Stimulated activated CD4-positive, alpha-beta T cell treated with anti-CD3 and anti-CD28 coated beads, Interleukin-1b, Interleukin-23, amount 100 ng/mL, for 48 hours (primary cell): Measurements from ENCODE around the gene B4GALT3.

Source experiments
- DNase-seq: peaks from one replicate; pipeline ENCODE4 v3.0.0-alpha.2; 2020

Gene B4GALT3

DNA sequence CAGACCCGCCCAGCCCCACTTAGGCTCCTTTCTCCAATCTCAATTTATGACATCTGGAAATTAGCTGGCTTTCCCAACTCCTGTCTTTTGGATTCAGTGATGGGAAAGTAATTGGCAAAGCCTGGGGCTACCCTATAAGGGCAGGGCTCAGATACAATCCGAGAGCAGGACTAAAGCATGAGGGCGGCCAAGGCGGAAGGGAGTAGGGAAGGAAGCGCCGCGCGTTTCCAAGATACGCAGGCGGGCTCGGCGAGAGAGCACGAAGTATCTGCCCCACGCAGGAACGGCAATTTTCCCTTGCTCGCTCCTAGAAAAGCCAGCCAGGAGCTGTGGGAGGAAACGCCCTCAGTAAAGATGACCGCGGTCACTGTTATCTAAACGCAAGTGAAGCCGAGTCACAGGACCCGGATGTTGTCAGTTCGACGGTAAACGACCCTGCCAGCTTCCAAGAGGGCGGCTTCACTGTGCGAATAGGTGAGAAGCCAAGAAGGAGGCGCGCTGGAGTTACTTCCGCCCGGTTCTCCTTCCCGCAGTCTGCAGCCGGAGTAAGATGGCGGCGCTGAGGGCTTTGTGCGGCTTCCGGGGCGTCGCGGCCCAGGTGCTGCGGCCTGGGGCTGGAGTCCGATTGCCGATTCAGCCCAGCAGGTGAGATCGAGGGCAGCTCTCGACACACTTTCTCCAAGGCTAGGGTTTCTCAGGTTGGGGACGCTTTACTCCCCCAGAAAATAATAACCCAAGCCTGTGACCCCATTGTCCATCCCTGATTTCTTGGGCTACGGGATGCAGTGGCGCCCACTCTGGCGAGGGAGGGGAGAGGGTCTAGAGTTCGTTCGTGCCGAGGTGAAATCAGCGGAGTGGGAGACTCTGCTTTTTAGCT lies 24.8 kb upstream of the B4GALT3 start, which contains the start of gene NDUFS2:
NDUFS2 (plus strand) TSS at position 532 of the 877 bp plus-strand sequence; CDS start at position 551, 19 bp downstream.
- peak; percentile 97 for DNase-seq

DNA sequence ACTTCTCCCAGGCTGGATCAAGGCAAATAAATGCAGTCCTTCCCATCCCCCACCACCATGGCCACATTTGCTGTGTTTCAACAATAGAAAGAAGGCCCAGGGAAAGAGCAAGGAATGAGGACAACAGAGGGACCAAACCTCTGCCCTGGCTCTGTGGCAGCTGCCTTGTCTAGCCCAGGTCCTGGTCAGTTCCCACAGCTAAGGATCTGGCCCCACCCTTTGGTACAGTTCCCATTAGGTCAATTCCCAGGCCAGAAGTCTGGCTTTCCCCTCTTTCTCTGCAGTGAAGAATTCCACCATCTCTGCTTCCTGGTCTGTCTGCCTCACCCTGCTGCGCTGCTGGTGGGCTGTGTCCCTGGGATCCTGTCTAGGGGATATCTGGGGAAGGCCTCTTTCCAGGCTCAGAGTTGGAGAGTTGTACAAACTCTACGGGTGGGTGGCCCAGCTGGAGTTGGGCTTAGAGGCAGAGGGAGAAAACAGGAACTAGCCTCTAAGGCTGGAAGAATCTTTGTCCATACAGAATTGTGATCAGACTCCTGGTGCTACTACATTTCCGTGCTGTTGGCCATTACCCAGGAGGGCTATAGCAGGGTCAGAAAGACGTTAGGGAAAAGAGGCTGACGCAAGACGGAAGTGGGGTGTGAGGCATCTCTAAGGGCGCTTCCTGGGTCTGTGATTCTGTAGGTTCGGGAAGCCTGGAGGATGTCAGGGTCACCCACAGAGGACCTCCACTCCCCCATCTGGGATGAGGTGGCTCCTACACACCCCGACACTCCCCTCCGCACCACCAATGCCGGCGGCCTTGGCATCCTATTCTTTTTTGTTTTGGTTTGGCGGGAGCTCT lies 23.9 kb upstream of the B4GALT3 start:
- no peak for DNase-seq

DNA sequence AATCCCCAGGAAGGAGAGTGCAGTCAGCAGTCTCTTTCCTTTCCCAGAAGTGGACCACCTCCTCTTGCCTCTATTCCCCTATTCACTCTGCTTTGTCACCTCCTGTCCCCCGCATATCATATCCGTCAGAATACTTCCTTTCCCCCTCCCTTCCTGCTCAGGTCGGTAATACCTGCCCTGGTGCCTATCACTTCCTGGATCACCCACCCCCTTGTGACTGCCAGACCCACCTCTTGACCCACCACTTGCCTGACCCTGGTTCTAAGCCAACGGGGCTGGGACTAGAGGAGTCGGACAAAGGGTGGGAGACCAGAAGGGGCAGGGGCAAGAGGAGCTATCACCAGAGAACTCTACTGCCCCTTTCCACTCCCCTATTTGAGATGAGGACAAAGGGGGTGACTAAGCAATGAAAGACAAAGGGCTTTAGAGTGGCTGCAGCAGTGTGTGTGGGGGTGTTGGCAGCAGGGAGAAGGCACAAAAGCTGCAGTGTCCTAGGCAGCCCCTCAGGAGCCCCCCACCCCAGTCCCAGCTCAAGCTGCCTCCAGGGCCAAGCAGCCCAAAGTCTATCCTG lies 23.2 kb upstream of the B4GALT3 start:
- DNase-seq, result no peak

DNA sequence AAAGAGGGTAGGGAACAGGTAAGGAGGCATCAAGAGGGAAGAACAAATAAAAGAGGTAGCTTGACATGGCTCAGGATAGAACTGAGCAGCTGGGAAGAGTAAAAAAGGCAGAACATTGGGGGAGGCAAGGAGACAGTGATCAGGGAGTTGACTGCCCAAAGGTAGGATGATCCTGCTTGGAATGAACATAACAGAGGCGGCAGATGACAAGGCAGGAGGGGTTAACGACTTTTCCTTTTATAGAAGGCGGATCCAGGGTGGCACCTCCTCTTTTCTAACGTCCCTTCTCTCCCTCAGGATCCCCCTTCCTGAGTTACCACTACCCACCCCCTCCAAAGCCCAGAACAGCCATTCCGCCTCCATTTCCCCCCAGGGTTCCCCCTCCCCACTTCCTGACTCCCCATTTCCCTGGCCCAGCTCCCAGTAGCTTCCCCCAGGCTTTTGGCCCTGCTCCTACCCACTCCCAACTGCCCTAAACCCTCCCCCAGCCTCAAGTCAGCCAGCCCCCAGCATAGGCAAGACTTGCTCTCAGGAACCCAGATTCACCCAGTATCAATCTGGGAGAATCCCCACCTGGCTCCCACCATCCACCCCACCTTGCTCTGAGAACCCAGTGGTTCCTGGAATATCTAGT lies 22.3 kb upstream of the B4GALT3 start:
- no peak for DNase-seq

DNA sequence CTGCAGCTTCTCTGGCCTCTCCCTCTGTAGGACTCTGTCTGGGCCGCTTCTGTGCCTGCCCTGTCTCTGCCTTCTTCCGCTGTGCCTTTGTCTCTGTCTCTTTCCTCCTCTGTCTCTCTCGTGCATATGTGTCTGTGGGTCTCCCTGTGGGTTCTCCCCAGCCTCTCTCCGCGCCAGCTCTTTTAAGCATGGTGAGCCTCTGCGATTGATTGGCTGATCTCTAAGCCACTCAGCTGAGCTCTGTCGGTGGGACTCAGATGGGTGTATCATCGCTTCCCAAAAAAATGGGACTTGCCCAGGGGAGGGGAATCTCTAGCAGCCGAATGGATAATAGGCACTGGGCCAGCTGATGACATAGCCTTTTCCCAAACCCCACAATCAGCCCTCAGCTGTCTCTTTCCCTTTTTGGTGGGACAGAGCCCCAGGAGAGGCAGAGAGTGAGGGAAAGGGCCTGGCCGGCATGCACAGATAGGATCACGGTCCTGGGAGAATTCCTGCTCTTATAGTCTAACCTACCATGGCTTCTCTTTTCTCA lies 21.7 kb upstream of the B4GALT3 start, which contains the start of gene ADAMTS4:
ADAMTS4 (minus strand) TSS at position 158 of the 535 bp plus-strand sequence. CDS start 427 bp downstream, outside the sequence.
- DNase-seq, result no peak

DNA sequence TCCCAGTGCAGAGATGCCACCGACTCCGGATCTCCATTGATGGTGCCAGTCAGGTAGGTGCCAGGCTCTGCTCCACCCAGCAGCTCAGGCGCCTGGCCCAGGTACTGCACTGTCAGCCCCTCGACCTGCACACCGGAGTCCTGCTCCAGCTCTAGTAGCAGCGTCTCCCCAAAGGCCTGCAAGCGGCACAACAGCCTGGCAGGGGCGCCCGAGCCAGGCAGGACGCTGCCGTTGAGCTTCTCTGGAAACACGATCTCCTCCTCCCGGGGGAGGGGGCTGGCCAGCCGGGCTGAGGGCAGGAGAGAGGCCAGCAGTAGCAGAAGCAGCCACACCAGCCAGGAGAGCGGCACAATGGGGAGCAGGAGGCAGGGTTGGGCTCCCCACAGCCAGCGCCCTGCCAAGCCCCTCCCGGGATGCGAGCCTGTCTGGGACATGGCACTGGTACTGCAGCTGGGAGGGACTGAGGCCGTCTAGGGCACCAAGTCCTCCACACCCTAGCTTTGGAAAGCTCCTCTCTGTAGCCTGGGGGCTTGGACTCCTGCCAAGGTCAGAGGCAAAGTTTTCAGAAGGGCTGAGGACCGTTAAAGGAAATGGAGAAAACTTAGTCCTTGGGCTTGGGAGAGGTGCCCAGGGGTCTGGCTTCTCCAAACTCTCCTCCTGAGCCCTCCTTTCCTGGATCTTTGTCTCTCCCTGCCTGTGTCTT lies 21.0 kb upstream of the B4GALT3 start:
- DNase-seq, result no peak

DNA sequence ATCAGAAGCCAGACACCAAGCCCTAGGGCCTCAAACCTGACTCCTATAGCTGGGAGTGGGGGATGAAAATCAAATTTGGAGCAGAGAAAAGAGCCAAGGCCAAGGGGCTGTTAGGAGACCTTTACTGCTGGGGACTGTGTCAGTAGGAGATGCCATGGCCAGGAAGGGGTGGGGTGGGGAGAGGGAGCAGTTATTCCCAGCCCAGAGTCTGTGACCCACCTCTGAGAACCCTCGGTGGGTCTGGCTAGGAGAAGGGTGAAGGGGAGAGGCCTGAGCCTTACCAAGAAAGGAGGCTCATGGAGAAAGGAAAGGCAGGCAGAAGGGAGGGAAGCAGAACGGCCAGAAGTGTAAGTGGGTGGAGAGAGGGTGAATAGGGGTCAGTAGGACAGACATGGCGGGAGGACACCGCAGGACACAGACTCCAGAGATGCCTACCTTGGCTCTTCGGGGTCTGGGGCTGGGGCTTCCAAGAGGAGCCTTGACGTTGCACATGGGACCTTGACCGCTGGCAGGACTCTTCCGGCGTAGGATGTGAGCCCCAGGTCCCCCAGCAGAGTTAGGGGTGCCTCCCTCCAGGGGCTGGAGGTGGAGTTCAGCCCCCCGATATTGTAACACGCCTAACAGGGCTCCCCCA lies 20.4 kb upstream of the B4GALT3 start:
- DNase-seq, result no peak

DNA sequence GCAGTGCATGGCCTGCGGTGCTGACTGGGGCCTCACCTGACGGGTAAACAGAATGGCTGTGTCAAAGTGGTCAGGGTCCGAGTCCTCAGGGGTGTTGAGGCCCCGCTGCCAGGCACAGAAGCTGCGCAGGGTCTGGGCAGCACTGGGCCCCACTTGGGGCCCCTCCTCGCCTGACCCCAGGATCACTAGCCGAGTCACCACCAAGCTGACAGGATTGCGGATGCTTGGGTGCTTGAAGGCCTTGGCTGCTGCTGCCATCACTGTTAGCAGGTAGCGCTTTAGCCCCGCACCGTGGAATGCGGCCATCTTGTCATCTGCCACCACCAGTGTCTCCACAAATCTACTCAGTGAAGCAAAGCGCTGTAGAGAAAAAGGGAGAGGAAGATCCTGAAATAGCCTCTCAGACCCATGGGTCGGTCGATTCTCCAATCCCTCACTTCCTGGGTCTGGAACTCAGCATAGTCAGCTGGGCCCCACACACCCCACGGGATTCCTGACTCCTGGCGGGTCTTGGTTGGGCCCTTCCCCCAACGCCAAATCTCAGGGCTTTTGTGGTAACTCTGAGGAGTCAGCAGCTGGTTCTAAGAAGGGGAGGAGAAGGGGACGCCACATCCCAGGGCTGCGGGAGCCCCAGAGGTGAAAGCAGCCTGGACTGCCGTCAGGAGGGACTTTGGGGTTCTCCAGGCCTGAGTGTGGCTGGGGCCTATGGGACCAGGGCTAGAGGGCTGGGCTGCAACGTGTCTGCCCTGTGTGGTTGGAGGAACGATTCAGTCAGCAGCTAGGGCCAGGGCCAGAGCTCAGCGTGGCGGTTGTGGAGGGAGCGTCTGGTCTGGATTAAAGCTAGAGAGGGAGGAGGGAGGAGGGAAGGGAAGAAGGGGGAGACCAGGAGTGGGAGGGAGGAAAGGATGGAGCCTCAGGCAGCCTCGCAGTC lies 19.5 kb upstream of the B4GALT3 start:
- DNase-seq, result no peak

DNA sequence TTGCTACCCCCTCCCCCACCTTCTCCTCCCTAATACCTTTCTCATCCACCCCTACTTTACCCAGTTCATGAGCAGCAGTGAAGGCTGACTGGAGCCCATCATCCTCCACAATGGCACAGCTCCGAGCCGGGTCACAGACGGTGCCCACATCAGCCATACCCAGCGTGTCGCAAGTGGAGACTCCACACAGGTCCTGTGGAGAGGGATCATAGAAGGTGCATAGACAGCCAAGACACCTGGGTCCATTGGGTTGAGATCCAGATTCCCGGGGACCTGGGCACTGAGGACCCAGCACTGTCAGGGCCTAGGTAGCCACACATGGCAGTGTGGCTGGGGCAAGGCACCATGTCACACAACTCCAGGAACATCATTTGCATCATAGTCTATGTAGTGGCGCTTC lies 18.8 kb upstream of the B4GALT3 start:
- no peak for DNase-seq

DNA sequence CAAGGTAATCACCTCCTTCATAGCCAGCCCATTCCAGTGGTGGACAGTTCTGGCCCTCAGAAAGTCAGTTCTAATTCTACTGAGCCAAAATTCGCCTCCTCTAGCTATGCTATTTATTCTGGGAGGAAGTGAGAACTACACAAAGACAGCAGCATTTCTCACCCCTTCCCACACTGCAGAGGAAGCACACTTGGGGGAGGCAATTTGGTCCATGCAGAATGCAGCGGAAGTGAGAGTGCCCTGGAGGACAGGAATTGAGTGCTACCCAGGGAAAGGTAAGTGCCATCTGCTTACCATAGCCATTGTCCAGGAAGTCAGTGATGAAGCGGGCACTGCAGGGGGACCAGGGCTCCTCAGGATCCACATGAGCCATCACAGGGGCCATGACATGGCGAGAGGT lies 17.9 kb upstream of the B4GALT3 start:
- DNase-seq, result no peak

DNA sequence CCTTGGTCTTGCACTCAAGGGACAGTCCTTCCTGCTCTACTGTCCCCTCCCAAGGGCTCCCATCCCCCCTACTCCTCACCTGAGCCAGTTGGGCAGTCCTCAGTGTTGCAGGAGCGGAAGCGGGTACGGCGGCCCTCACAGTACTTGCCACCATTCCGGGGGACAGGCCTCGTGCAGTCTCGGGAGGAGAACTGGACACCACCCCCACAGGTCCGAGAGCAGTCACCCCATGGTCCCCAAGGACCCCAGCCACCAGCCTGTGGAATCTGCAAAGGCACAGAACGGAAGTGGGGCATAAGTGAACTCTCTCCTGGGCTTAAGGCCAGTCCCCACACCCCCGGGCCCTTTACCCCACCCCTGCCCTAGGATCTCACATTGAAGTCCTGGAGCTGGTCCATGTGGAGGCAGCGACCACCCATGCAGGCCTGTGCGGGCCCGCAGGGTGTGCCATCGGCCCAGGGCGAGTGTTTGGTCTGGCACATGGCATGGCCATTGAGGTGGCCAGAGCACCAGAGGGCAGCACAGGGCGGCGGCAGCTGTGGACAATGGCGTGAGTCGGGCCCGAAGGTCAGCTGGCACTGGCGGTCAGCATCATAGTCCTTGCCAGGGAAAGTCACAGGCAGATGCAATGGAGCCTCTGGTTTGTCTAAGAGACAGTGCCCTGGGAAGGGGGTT lies 16.4 kb upstream of the B4GALT3 start:
- DNase-seq, result no peak

DNA sequence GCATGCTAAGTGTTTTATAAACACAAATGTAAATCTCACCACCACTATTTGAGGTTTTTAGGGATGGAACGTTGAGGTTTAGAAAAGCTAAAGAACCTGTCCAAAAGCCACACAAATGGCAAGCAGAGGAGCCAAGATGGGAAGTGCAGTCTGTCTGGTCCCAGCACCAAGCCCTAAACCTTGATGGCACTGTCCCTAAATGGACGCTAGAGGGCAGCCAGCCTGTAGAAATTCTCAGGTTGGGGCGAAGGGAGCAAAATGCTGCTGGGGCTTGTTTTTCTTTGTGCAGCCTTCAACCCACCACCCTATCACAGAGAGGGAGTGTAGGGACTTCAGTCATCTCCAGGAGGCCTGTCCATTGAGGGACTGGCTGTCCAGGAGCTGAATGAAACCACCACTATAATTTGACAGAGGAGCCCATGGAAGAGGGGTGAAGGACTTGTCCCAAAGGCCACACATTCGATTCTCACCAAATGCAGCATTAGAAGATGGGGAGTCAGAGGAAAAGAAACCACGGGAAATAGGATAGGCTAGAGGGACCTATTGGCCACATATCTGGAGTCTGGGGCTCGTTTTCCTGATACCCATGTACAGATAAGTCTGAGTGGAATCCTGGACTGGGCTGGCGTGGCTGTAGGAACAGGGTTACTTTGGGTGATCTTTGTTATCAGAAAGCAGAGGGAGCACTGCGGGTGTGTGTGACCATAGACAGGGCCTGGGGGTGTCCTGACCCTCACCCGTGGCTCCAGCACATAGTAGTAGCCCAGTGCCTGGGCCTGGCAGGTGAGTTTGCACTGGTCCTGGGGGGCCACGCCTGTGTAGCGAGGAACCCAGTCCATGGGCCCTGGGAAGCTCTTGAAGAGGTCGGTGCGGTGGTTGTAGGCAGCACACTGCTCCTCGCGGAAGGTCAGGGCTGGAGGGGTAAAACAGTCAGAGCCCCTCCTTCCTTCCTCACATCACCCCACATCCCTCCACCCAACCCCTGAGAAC lies 15.5 kb upstream of the B4GALT3 start:
- DNase-seq, result peak; percentile 69

DNA sequence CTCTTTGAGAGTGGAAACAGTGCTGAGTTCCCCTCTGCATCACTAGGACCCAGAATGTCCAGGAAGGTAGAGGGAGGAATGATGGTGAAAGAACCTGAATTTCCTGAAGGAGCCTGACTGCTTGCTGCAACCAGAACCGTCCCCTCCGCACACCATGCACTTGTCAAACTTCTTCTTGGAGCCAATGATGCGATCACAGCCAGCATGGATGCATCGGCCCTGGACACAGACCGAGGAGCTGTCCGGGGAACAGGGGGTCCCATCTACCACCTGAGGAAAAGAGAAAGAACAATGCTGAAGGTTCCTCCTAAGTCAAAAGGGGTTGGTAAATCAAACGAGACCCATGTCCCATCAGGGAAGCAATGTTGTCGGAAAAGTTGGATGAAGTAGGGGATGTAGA lies 14.7 kb upstream of the B4GALT3 start:
- DNase-seq, result no peak

DNA sequence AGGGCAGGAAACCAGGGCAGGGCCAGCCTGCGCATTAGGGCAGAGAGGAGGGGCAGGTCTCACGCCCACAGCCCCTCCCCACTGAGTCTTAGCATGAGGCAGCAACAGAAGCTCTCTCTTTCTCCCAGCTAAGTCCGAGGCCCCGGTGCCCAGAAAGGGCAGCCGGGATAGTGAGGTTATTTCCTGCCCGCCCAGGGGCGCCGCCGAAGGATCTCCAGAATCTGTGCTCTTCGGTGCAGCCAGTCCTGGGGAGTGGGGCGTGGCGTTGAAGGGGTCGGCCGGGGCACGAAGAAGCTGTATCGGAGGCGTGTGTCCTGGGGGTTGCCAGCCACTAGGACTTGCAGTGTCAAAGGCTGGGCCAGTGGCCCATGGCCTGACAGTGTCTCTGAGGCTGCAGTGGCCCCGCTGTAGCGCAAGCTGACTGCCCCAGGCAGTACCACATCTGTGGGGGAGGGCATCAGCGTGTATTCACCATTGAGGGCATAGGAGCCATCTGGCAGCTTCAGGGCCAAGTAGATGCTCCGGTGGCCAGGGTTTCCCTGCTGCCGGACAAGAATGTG lies 13.7 kb upstream of the B4GALT3 start:
- DNase-seq, result no peak

DNA sequence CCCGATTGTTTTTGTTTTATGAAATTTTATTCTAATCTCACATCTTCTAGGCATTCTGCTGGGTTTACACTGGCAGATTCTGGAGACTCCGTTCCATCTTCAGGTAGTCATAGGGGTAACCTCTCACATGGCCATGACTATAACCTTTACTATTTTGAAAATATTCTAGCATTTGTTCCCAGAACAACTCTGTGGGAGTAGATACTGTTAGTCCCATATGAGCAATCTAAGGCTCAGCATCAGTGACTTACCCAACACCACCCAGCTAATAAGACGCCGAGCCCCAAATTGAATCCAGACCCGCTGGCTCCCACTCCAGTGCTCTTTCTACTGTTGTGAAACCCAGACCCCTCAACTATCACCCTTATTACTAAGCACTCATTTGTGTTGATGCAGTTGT lies 11.7 kb upstream of the B4GALT3 start:
- DNase-seq, result no peak

DNA sequence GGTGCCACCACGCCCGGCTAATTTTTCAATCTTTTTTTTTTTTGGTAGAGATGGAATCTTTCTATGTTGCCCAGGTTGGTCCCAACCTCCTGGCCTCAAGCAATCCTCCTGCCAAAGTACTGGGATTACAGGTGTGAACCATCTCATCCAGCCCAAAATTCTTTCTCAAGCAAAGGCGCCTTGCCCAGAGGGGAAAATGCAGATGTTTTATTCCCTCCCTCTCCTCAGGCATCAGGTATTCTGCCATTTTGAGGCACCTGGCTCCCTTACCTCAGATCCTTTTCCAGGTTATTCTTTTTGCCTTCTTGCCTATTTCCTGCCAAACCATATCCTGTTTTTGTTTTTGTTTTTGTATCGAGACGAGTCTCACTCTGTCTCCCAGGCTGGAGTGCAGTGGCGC lies 11.1 kb upstream of the B4GALT3 start:
- no peak for DNase-seq

DNA sequence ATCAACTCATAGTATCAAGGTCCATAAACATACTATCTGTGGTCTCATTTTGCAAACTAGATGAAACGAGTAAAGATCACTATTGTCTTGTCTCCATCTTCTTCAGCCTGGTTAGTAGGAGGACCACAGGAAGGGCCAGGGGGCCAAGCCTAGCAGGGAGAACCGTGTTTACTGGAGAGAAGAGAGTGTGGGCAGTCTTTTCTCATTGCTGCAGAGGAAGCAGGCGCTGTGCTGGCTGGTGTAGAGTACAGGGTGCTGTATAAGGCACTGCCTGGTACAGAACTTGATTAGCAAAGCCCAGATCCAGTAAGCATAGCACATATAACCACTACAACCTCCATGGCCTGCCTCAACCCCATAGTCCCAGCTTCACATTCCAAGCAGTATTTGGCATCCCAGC lies 10.0 kb upstream of the B4GALT3 start:
- DNase-seq, result no peak

DNA sequence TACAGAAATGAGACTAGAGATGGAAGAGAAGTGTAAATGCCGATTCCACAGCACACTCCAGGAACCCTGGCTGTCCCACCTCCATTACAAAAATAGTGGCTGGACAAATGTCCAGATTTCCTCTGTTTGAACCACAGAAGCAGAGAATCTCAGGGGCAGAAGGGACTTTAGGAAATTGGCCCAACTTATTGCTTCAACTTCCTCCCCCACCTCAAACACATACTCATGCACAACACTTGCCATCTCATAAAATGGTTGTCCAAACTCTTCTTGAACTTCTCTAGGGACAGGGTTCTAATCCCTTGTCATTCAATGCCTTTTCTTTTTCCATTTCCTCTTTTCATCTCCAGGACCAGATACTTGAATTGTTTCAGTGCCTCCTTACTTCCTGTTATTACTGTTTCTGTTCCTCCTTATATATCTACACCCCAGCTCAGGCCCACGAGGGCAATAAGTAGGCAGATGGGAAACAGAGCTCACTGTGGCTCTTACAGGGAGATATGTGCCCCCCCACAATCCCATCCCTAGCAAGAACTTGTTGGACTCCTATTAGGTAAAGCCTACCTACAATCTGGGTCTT lies 8.5 kb upstream of the B4GALT3 start:
- DNase-seq, result no peak
